Gastroesophageal sphincter (tissue), 4 donors: ENCODE results near the gene PRKCZ. TPM values are rescaled to one million over a fixed set of nuclear protein-coding genes. Genes with fewer than 3 reads are reported as not detected.
A peak's percentile ranks its signal among the peaks of the same experiment; 100 is the strongest.

Source experiments
- ATAC-seq: fragments of 150-250 bp; one replicate; pipeline ENCODE4 v1.9.1; 2016; ENCODE audit warnings: mild to moderate bottlenecking, moderate library complexity
- H3K27ac ChIP-seq, 4 donors: fragments of 200-600 bp; sonication (generic) in 3 of 4; 1 replicate in 3 of 4; 2 replicates in 1 of 4; pipeline ENCODE4 v1.5.1; 2016 to 2019
- H3K27me3 ChIP-seq: fragments of 200-600 bp; sonication (generic); one replicate; pipeline ENCODE4 v1.5.1; 2019
- H3K36me3 ChIP-seq, 2 donors: fragments of 200-600 bp; sonication (generic); one replicate each; pipeline ENCODE4 v1.5.1; 2019; ENCODE audit warnings: control low read depth in 1 of 2
- H3K4me1 ChIP-seq, 3 donors: fragments of 200-600 bp; sonication (generic); 1 replicate in 2 of 3; 2 replicates in 1 of 3; pipeline ENCODE4 v1.5.1; 2016 to 2019; ENCODE audit warnings: control low read depth in 2 of 3
- H3K4me3 ChIP-seq, 2 donors: fragments of 200-600 bp; sonication (generic); one replicate each; pipeline ENCODE4 v1.5.1; 2019; ENCODE audit warnings: mild to moderate bottlenecking in 1 of 2, moderate library complexity in 1 of 2
- H3K9me3 ChIP-seq, 3 donors: fragments of 200-600 bp; sonication (generic); one replicate each; pipeline ENCODE4 v1.5.1; 2017 to 2019; ENCODE audit warnings: control low read depth in 2 of 3
- EP300 ChIP-seq: sonication (generic); formaldehyde crosslinking; IDR thresholded peaks from one replicate; pipeline ENCODE4 v1.6.1; 2017; ENCODE audit warnings: antibody characterized with exemption, mild to moderate bottlenecking
- POLR2A ChIP-seq, 2 donors: fragments of 450-650 bp; IDR thresholded peaks; one replicate each; pipeline ENCODE4 v1.6.1; 2017; ENCODE audit warnings: antibody characterized with exemption in 2 of 2, mild to moderate bottlenecking in 2 of 2, moderate library complexity in 1 of 2
- POLR2AphosphoS5 ChIP-seq: sonication (generic); formaldehyde crosslinking; IDR thresholded peaks from one replicate; pipeline ENCODE4 v1.6.1; 2017; ENCODE audit warnings: antibody characterized with exemption
- WGBS, 2 donors: methylation state at CpG; one replicate each; pipeline ENCODE4 v1.1.5; 2018; ENCODE audit warnings: low coverage in 1 of 2; 5-methylcytosine and 5-hydroxymethylcytosine counted together
- total RNA-seq, 4 donors: library from RNA; depleted of rRNA; stranded (reverse); fragments of >200 nt; gene quantifications; one replicate each; pipeline ENCODE4 v1.1.0, GENCODE V29; 2016
- TF ChIP-seq, protein P1 (sequence below), 4 experiments: fragments of 200-600 bp in 2 of 4; fragments of 450-650 bp in 2 of 4; sonication (generic) in 1 of 4; IDR thresholded peaks; one replicate each; pipeline ENCODE4 v1.5.1; 2017 to 2019; ENCODE audit warnings: antibody characterized with exemption in 4 of 4, mild to moderate bottlenecking in 2 of 4, moderate library complexity in 2 of 4

PRKCZ gene
- total RNA-seq, 4 donors from 2014 or later = 2.4 to 3.8 (median 2.9) TPM

GRCh38 chr1:2227346-2228156 lies 177.3 kb downstream of the PRKCZ start:
- no peaks in the 10 kb centered on the region for H3K27me3 ChIP-seq
- H3K9me3 ChIP-seq = no peaks in the 10 kb centered on the region
- peak overlapping the region; percentile 75 to 83 for H3K4me3 ChIP-seq
- ATAC-seq = peak; percentile 93
- peaks cover 0 to 44% (median 9%) of the 10 kb centered on the region in 3 donors for H3K4me1 ChIP-seq
- H3K36me3 ChIP-seq = no peaks in the 10 kb centered on the region
- no CpG with 5 or more reads among the region's 129 CpGs for WGBS, 2 donors
- TF ChIP-seq POLR2AphosphoS5 = peak; percentile 59
- no peak for TF ChIP-seq EP300
- peak; percentile 92 to 93 for TF ChIP-seq POLR2A (IDR thresholded peaks at IDR 0.05)
- TF ChIP-seq, protein P1, sequence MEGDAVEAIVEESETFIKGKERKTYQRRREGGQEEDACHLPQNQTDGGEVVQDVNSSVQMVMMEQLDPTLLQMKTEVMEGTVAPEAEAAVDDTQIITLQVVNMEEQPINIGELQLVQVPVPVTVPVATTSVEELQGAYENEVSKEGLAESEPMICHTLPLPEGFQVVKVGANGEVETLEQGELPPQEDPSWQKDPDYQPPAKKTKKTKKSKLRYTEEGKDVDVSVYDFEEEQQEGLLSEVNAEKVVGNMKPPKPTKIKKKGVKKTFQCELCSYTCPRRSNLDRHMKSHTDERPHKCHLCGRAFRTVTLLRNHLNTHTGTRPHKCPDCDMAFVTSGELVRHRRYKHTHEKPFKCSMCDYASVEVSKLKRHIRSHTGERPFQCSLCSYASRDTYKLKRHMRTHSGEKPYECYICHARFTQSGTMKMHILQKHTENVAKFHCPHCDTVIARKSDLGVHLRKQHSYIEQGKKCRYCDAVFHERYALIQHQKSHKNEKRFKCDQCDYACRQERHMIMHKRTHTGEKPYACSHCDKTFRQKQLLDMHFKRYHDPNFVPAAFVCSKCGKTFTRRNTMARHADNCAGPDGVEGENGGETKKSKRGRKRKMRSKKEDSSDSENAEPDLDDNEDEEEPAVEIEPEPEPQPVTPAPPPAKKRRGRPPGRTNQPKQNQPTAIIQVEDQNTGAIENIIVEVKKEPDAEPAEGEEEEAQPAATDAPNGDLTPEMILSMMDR (IDR thresholded peaks at IDR 0.05) = peak in 3 of 4 experiments; percentile 10 to 58 (median 46)
- peak overlapping the region; percentile 92 to 100 (median 100) for H3K27ac ChIP-seq

DNA sequence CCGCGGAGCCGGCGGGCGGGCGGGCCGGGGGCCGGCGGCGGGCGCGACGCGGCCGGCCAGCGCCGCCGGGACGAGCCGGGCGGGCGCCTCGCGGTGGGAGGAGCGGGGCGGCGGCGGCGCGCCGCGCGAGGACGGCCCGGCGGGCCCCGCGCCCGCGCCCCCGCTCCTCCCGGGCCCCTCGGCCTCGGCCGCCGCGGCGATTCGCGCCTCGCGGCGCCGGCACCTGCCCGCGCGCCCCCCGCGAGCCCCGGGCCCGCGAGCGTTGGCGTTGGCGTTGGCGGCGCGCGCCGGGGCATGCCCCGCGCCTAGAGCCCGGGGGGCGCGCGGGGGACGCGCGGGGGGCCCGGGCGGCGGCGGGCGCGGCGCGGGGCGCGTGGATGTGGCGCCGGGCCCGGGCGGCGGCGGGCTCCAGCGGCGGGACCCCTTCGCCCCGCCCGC lies 178.0 kb downstream of the PRKCZ start, which contains the start of gene SKI:
Gene SKI (plus strand): TSS at position 163 of the 438 bp plus-strand sequence. CDS start 448 bp downstream, outside the sequence.
- Histone ChIP-seq H3K4me3 (peak within 1 kb of the TSS; percentile 75 to 83), H3K36me3 (no peaks in the 10 kb centered on the region), H3K4me1 (peaks cover 0 to 50% (median 16%) of the 10 kb centered on the region in 3 donors), H3K27ac (peak within 1 kb of the TSS; percentile 92 to 100 (median 100)), H3K9me3 (no peaks in the 10 kb centered on the region), H3K27me3 (no peaks in the 10 kb centered on the region)
- WGBS, 2 donors = no CpG with 5 or more reads among the region's 100 CpGs
- ATAC-seq = no peak
- TF ChIP-seq EP300 (no peak), POLR2A (IDR thresholded peaks at IDR 0.05) (no peak), POLR2AphosphoS5 (no peak)
- TF ChIP-seq, protein P1 (IDR thresholded peaks at IDR 0.05) = no peak

DNA sequence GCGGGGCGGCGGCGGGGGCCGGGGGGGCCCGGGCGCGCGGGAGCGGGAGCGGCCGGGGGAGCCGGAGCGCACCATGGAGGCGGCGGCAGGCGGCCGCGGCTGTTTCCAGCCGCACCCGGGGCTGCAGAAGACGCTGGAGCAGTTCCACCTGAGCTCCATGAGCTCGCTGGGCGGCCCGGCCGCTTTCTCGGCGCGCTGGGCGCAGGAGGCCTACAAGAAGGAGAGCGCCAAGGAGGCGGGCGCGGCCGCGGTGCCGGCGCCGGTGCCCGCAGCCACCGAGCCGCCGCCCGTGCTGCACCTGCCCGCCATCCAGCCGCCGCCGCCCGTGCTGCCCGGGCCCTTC lies 178.5 kb downstream of the PRKCZ start:
- Histone ChIP-seq H3K36me3 (no peaks in the 10 kb centered on the region), H3K4me1 (peaks cover 0 to 55% (median 21%) of the 10 kb centered on the region in 3 donors), H3K27me3 (no peaks in the 10 kb centered on the region), H3K4me3 (peak overlapping the region; percentile 49 to 83), H3K9me3 (no peaks in the 10 kb centered on the region), H3K27ac (peak overlapping the region; percentile 52 to 93 (median 90))
- WGBS, 2 donors = no CpG with 5 or more reads among the region's 50 CpGs
- no peak for ATAC-seq
- no peak for TF ChIP-seq EP300
- no peak for TF ChIP-seq POLR2AphosphoS5
- TF ChIP-seq, protein P1 (IDR thresholded peaks at IDR 0.05) = no peak
- TF ChIP-seq POLR2A (IDR thresholded peaks at IDR 0.05) = no peak

GRCh38 chr1:2229037-2229864 lies 179.0 kb downstream of the PRKCZ start:
- H3K27ac ChIP-seq = peak overlapping the region; percentile 52 to 93 (median 90)
- ATAC-seq = peak; percentile 6
- no peaks in the 10 kb centered on the region for H3K27me3 ChIP-seq
- H3K9me3 ChIP-seq = no peaks in the 10 kb centered on the region
- H3K4me1 ChIP-seq = peaks cover 0 to 61% (median 26%) of the 10 kb centered on the region in 3 donors
- peak; percentile 93 for TF ChIP-seq POLR2AphosphoS5
- no peak for TF ChIP-seq EP300
- TF ChIP-seq, protein P1 (IDR thresholded peaks at IDR 0.05) = peak in 3 of 4 experiments; percentile 22 to 45 (median 31)
- peak; percentile 54 to 55 for TF ChIP-seq POLR2A (IDR thresholded peaks at IDR 0.05)
- H3K4me3 ChIP-seq = peak overlapping the region; percentile 49 to 83
- WGBS, 2 donors = 0% methylated on average over 3 of the region's 77 CpGs; no CpG with 5 or more reads in 1 of the 2 donors
- H3K36me3 ChIP-seq = no peaks in the 10 kb centered on the region
